Tibial nerve (tissue), 4 donors: ENCODE measurements around the gene C2orf69. TPM values are rescaled to one million over a fixed set of nuclear protein-coding genes. Genes with fewer than 3 reads are reported as not detected.
"Not testable (repeated sequence)": the region's sequence is repeated elsewhere in the genome, so short reads cannot be mapped to it uniquely, and the experiment has no call there.

Experiments used
- DNase-seq, 2 donors: peaks; one replicate each; pipeline ENCODE4 v3.0.0-alpha.2; 2019; ENCODE audit warnings: low spot score in 2 of 2
- H3K27ac ChIP-seq, 4 donors: fragments of 200-600 bp; sonication (generic) in 3 of 4; one replicate each; pipeline ENCODE4 v1.5.1; 2017 to 2019; ENCODE audit warnings: mild to moderate bottlenecking in 1 of 4
- H3K27me3 ChIP-seq, 2 donors: fragments of 200-600 bp; sonication (generic) in 1 of 2; one replicate each; pipeline versions ENCODE4 v1.5.1 to v1.6.0; 2017 to 2019
- H3K36me3 ChIP-seq, 3 donors: fragments of 200-600 bp; sonication (generic); one replicate each; pipeline ENCODE4 v1.5.1; 2018 to 2019
- H3K4me1 ChIP-seq, 4 donors: fragments of 200-600 bp; sonication (generic) in 3 of 4; one replicate each; pipeline ENCODE4 v1.5.1; 2017 to 2019
- H3K4me3 ChIP-seq, 4 donors: fragments of 200-600 bp; sonication (generic) in 3 of 4; one replicate each; pipeline ENCODE4 v1.5.1; 2017 to 2019; ENCODE audit warnings: mild to moderate bottlenecking in 1 of 4, moderate library complexity in 1 of 4
- H3K9me3 ChIP-seq, 4 donors: fragments of 200-600 bp; sonication (generic) in 3 of 4; one replicate each; pipeline ENCODE4 v1.5.1; 2017 to 2019
- EP300 ChIP-seq, 2 donors: sonication (generic); formaldehyde crosslinking; IDR thresholded peaks; one replicate each; pipeline ENCODE4 v1.6.1; 2017; ENCODE audit warnings: antibody characterized with exemption in 2 of 2, mild to moderate bottlenecking in 1 of 2
- POLR2A ChIP-seq, 2 donors: fragments of 450-650 bp; IDR thresholded peaks; one replicate each; pipeline ENCODE4 v1.6.1; 2017; ENCODE audit warnings: antibody characterized with exemption in 2 of 2, mild to moderate bottlenecking in 2 of 2, moderate library complexity in 2 of 2
- WGBS, 2 donors: methylation state at CpG; one replicate each; pipeline ENCODE4 v1.1.5; 2018; 5-methylcytosine and 5-hydroxymethylcytosine counted together
- total RNA-seq, 4 donors: library from RNA; depleted of rRNA; stranded (reverse); fragments of >200 nt; gene quantifications; one replicate each; pipeline ENCODE4 v1.1.0, GENCODE V29; 2016
- TF ChIP-seq, protein P1 (sequence below), 5 experiments: fragments of 200-600 bp in 3 of 5; fragments of 450-650 bp in 2 of 5; sonication (generic) in 3 of 5; IDR thresholded peaks; one replicate each; pipeline ENCODE4 v1.5.1; 2016 to 2019; ENCODE audit warnings: antibody characterized with exemption in 5 of 5, mild to moderate bottlenecking in 3 of 5, moderate library complexity in 2 of 5

The C2orf69 gene
- total RNA-seq, 4 donors from 2014 or later: 6.1 to 14.3 (median 9.3) TPM

DNA sequence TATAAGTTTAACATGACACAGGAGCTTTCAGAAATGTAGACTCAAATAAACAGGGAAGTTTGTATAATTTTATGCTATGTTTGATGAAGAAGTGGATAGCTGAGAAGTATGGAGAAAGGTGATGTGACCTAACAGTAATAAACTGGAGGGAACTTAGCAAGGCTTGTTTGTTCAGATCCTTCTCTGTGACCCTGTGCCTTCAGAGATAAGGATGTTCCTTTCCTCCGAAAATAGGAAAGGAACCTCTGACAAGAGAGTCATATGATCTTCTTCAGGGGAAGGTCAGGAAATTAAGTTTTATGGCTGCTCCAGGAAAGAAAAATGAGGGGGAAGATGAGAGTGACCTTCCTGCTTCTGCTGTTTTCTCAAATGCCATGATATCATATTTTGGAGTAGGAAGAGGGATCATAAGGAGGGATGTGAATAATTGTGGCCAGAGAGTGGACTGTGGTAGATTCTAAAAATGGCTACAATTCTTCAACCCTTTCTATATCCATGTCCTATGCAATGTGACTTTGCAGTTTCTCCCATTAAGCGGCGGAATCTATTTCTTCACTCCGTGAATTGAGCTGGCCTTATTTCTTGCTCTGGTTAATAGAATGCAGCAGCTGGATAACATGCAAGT, 8.5 kb upstream of the C2orf69 start:
- H3K4me1 ChIP-seq: no peaks in the 10 kb centered on the region
- no peak for TF ChIP-seq POLR2A (IDR thresholded peaks at IDR 0.05)
- no peak for TF ChIP-seq EP300 (IDR thresholded peaks at IDR 0.05)
- TF ChIP-seq, protein P1, sequence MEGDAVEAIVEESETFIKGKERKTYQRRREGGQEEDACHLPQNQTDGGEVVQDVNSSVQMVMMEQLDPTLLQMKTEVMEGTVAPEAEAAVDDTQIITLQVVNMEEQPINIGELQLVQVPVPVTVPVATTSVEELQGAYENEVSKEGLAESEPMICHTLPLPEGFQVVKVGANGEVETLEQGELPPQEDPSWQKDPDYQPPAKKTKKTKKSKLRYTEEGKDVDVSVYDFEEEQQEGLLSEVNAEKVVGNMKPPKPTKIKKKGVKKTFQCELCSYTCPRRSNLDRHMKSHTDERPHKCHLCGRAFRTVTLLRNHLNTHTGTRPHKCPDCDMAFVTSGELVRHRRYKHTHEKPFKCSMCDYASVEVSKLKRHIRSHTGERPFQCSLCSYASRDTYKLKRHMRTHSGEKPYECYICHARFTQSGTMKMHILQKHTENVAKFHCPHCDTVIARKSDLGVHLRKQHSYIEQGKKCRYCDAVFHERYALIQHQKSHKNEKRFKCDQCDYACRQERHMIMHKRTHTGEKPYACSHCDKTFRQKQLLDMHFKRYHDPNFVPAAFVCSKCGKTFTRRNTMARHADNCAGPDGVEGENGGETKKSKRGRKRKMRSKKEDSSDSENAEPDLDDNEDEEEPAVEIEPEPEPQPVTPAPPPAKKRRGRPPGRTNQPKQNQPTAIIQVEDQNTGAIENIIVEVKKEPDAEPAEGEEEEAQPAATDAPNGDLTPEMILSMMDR (IDR thresholded peaks at IDR 0.05): no peak
- H3K36me3 ChIP-seq: no peaks in the 10 kb centered on the region
- H3K27ac ChIP-seq: no peak overlapping the region
- 82 to 86% methylated on average over 4 of the region's 4 CpGs for WGBS, 2 donors
- H3K27me3 ChIP-seq: no peaks in the 10 kb centered on the region
- no peaks in the 10 kb centered on the region for H3K9me3 ChIP-seq
- no peak for DNase-seq
- no peak overlapping the region for H3K4me3 ChIP-seq

DNA sequence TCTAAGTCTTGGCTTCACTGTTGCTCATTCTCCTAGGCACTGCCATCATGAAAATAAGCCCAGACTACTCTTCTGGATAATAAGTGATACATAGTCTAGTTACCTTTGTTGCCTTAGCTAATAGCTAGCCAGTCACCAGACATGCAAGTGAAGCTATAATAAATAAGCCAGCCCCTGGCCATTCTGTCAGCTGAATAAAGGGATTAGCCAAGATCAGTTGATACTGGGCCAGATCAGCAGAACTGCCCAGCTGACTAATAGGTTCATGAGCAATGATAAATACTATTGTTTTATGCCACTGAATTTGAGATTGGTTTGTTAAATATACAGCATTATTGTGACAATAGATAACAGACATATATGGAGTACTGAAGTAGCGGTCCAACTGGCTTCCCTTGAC, 8.0 kb upstream of the C2orf69 start:
- WGBS, 2 donors: 91 to 100% methylated on average over 1 of the region's 1 CpG
- no peak for DNase-seq

DNA sequence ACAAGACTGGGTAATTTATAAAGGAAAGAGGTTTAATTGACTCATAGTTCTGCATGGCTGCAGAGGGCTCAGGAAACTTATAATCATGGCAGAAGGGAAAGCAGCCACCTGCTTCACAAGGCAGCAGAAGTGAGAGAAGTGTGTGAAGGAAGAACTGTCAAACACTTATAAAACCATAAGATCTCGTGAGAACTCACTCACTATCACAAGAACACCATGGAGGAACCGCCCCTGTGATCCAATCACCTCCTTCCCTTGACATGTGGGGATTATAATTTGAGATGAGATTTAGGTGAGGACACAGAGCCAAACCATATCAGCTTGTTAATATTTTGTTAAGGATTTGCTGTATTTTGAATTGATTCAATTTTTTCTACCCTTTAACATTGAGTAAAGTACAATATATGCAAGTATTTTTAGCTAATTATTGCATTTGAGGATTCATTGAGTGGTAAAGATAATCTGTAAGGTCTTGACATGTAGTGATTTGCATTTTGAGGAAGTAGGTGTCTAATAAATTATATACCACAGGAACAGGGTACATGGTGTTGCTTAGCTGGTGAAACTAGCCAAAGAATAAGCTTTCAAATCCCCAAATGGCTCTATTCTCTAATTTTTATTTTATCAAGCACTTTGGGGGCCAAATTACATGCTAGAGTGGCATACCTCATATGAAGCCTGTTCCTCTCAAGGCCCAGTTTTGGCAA, 3.9 kb upstream of the C2orf69 start:
- Histone ChIP-seq H3K9me3 (no peaks in the 10 kb centered on the region), H3K4me3 (no peak overlapping the region), H3K4me1 (peaks cover 0 to 14% (median 1%) of the 10 kb centered on the region in 4 donors), H3K27me3 (no peaks in the 10 kb centered on the region), H3K27ac (no peak overlapping the region), H3K36me3 (no peaks in the 10 kb centered on the region)
- TF ChIP-seq, protein P1 (IDR thresholded peaks at IDR 0.05): no peak
- TF ChIP-seq POLR2A (IDR thresholded peaks at IDR 0.05) (no peak), EP300 (IDR thresholded peaks at IDR 0.05) (no peak)
- DNase-seq: no peak
- 67 to 82% methylated on average over 2 of the region's 2 CpGs for WGBS, 2 donors

More for the DNA sequence above, 8.0 kb upstream of the C2orf69 start:
- H3K9me3 ChIP-seq: no peaks in the 10 kb centered on the region
- no peaks in the 10 kb centered on the region for H3K4me1 ChIP-seq
- H3K4me3 ChIP-seq: no peak overlapping the region
- H3K27ac ChIP-seq: no peak overlapping the region
- H3K27me3 ChIP-seq: no peaks in the 10 kb centered on the region
- TF ChIP-seq POLR2A (IDR thresholded peaks at IDR 0.05): no peak
- no peaks in the 10 kb centered on the region for H3K36me3 ChIP-seq

DNA sequence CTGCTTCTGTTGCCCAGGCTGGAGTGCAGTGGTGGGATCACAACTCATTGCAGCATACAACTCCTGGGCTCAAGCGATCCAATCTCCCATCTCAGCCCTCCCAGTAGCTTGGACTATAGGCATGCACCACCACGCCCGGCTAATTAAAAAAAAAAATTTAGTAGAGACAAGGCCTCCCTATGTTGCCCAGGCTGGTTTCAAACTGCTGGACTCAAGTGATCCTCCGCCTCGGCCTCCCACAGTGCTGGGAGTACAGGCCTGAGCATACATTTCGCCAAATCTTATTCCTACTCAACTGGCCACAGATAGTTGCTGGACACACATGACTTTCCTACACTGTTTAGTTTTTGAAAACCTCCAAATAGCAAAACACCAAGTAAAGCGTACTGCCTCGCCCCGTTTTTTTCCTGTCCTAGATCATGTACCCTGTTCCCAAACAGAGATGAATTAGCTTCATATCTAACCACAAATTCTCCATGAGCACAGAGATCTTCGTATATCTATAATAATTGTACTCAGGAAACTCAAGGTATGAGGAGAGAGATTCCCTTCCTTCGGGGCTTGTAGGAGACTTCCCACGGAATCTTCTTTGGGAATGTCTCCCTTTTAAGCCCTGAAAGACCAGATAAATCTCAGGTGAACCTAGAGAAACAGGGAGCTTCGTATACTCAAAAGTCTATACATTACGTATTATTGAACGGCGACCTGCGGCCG, 598 bp upstream of the C2orf69 start:
- Histone ChIP-seq H3K4me1 (peaks cover 0 to 39% (median 12%) of the 10 kb centered on the region in 4 donors), H3K27ac (peak overlapping the region in 2 of 4 donors; percentile 97 to 98), H3K9me3 (no peaks in the 10 kb centered on the region), H3K36me3 (peaks cover 0 to under 1% (median 0%) of the 10 kb centered on the region in 3 donors), H3K27me3 (no peaks in the 10 kb centered on the region), H3K4me3 (peak overlapping the region; percentile 81 to 100 (median 92))
- WGBS, 2 donors: 47 to 54% methylated on average over 18 of the region's 18 CpGs
- no peak for DNase-seq
- TF ChIP-seq EP300 (IDR thresholded peaks at IDR 0.05) (no peak), POLR2A (IDR thresholded peaks at IDR 0.05) (no peak)
- TF ChIP-seq, protein P1 (IDR thresholded peaks at IDR 0.05): no peak

DNA sequence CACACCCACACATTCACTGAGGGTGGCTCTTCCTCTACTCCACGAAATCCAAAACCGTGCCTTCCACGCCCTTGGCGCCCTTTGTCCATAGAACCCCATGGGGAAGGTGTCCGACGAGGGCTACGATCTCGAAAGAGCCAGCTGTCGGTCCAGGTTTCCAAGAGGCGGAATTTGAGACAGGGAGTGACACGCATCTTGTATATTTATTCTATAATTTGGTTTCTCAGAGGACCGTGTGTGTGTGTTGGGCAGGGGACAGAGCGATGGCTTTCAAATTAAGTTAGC, 726 bp downstream of the C2orf69 start:
- 0 to 1% methylated on average over 13 of the region's 13 CpGs for WGBS, 2 donors
- H3K36me3 ChIP-seq: peaks cover 0 to 14% (median 0%) of the 10 kb centered on the region in 3 donors
- TF ChIP-seq, protein P1 (IDR thresholded peaks at IDR 0.05): no peak
- TF ChIP-seq EP300 (IDR thresholded peaks at IDR 0.05) (no peak), POLR2A (IDR thresholded peaks at IDR 0.05) (no peak)
- peaks cover 0 to 4% (median 0%) of the 10 kb centered on the region in 4 donors for H3K9me3 ChIP-seq
- DNase-seq: peak in 1 of 2 donors; percentile 21
- peak overlapping the region; percentile 97 to 98 (median 97) for H3K27ac ChIP-seq
- H3K4me3 ChIP-seq: peak overlapping the region; percentile 81 to 100 (median 92)
- H3K27me3 ChIP-seq: no peaks in the 10 kb centered on the region
- peaks cover 0 to 39% (median 12%) of the 10 kb centered on the region in 4 donors for H3K4me1 ChIP-seq

DNA sequence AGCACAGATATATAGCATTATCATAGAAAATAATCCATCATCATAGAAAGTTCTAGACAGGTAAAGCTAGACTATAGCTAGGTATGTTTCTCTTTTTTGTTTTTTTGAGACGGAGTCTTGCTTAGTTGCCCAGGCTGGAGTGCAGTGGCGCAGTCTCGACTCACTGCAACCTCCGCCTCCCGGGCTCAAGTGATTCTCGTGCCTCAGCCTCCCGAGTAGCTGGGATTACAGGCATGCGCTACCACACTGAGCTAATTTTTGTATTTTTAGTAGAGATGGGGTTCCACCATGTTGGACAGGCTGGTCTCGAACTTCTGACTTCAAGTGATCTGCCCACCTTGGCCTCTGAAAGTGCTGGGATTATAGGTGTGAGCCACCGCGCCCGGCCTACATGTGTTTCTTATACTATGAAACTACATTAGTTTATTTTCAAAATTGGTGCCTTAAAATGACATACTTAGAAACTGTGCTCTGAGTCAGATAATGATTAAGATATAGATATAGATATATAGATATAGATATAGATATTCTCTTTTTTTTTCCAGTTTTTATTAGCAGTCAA, 1.5 kb downstream of the C2orf69 start:
- not testable (repeated sequence) for H3K9me3 ChIP-seq, H3K27ac ChIP-seq, DNase-seq, H3K27me3 ChIP-seq
- H3K4me1 ChIP-seq: peaks cover 0 to 39% (median 12%) of the 10 kb centered on the region in 4 donors
- peaks cover 0 to 22% (median 0%) of the 10 kb centered on the region in 3 donors for H3K36me3 ChIP-seq
- 93 to 95% methylated on average over 12 of the region's 12 CpGs for WGBS, 2 donors
- H3K4me3 ChIP-seq: peak overlapping the region in 3 of 4 donors; percentile 81 to 100 (median 87)
